BJ (cell line): ENCODE results near the gene GHRL. TPM values are rescaled to one million over a fixed set of nuclear protein-coding genes. Genes with fewer than 3 reads are reported as not detected.

Experiments used
- CTCF ChIA-PET: fragments of 350-600 bp; formaldehyde crosslinking; extraction: SDS; loops from one replicate; lab custom pipeline; 2021; ENCODE audit warnings: antibody characterized with exemption, inconsistent platforms; lab: Yijun Ruan, JAX
- POLR2A ChIA-PET: fragments of 300-600 bp; sonication (Branson Sonifier 250); formaldehyde crosslinking; extraction: SDS; loops from one replicate; lab custom pipeline; 2021; ENCODE audit warnings: antibody characterized with exemption; lab: Charles Lee
- DNase-seq: peaks from one replicate; pipeline ENCODE4 v3.0.0-alpha.2; 2011; ENCODE audit warnings: low read depth
- H3K27me3 ChIP-seq: 2 replicates; pipeline ENCODE4 v1.6.0; 2011; ENCODE audit warnings: low read length; ENCODE audit not compliant: control insufficient read depth, insufficient read depth
- H3K36me3 ChIP-seq: 2 replicates; pipeline ENCODE4 v1.5.1; 2011; ENCODE audit warnings: low read length; ENCODE audit not compliant: control insufficient read depth, insufficient read depth
- H3K4me3 ChIP-seq: 2 replicates; pipeline ENCODE4 v1.5.1; 2011; ENCODE audit warnings: low read depth, mild to moderate bottlenecking, control low read depth, low read length
- CTCF ChIP-seq: IDR thresholded peaks from 2 replicates; pipeline ENCODE4 v1.5.1; 2011; ENCODE audit warnings: low read depth, mild to moderate bottlenecking, control low read depth, inconsistent platforms, low read length, moderate library complexity; ENCODE audit not compliant: insufficient read depth
- polyA minus RNA-seq: library from RNA; depleted of rRNA, polyadenylated mRNA; stranded (reverse); fragments of >200 nt; gene quantifications from 2 replicates; pipeline ENCODE4 v1.2.3, GENCODE V29; 2011; rRNA and poly(A)+ RNA removed
- polyA plus RNA-seq: library from polyadenylated mRNA; depleted of rRNA; stranded (reverse); fragments of >200 nt; gene quantifications from 2 replicates; pipeline ENCODE4 v1.2.3, GENCODE V29; 2011; rRNA removed

The GHRL gene
- not detected in 2 replicates for polyA plus RNA-seq
- 0.24 TPM in 1 of 2 replicates, not detected in the other for polyA minus RNA-seq

- no peak within 1 kb of the TSS for H3K4me3 ChIP-seq
- POLR2A ChIA-PET = no interaction called here
- no peak for TF ChIP-seq CTCF
- CTCF ChIA-PET = interaction anchor here (1.0 kb wide), 1 partner anchor 29 kb away, joined by 4 read pairs; no protein-coding TSS in a partner anchor
- no peaks in the 10 kb centered on the region for H3K27me3 ChIP-seq
- DNase-seq = no peak
- peaks cover 9% of the 10 kb centered on the region; the same call in 1 of the 2 replicates for H3K36me3 ChIP-seq
Measured at GRCh38 chr3:10292505-10293419, at the start of gene GHRL. GHRL (minus strand) TSS chr3:10292947; CDS start chr3:10290180, 2,767 bp downstream.

- peaks cover 3% of the 10 kb centered on the region; the same call in 1 of the 2 replicates for H3K27me3 ChIP-seq
- H3K36me3 ChIP-seq = no peaks in the 10 kb centered on the region
- ChIA-PET CTCF (interaction anchor here (9.6 kb wide), 1 partner anchor 397 kb away, joined by 80 read pairs; no protein-coding TSS in a partner anchor), POLR2A (no interaction called here)
- DNase-seq = no peak
- no peak overlapping the region for H3K4me3 ChIP-seq
- TF ChIP-seq CTCF = no peak
Measured at GRCh38 chr3:10341901-10342398, 49.2 kb upstream of the GHRL start.

GRCh38 chr3:10340476-10340875 lies 47.7 kb upstream of the GHRL start:
- no peak for DNase-seq
- ChIA-PET CTCF (interaction anchor here (1.5 to 9.6 kb wide), 2 partner anchors 12 to 399 kb away, joined by 4 to 80 read pairs; no protein-coding TSS in a partner anchor), POLR2A (no interaction called here)
- H3K36me3 ChIP-seq = no peaks in the 10 kb centered on the region
- peaks cover 3% of the 10 kb centered on the region; the same call in 1 of the 2 replicates for H3K27me3 ChIP-seq
- H3K4me3 ChIP-seq = no peak overlapping the region
- TF ChIP-seq CTCF = no peak

- TF ChIP-seq CTCF = no peak
- Histone ChIP-seq H3K4me3 (no peak overlapping the region), H3K27me3 (peaks cover 3% of the 10 kb centered on the region; the same call in 1 of the 2 replicates), H3K36me3 (no peaks in the 10 kb centered on the region)
- CTCF ChIA-PET = interaction anchor here (1.1 to 9.6 kb wide), 3 partner anchors 12 to 399 kb away, joined by 3 to 80 read pairs (median 4); no protein-coding TSS in a partner anchor
- DNase-seq = no peak
- POLR2A ChIA-PET = no interaction called here
Measured at GRCh38 chr3:10340046-10340445, 47.3 kb upstream of the GHRL start.
